PFSK-1 (cell line): ENCODE results near the gene NPY2R.

Experiments
- FOXP2 ChIP-seq: optimal IDR thresholded peaks from 2 replicates; pipeline ENCODE3; 2011; ENCODE audit warnings: borderline replicate concordance, control low read depth, inconsistent platforms; ENCODE audit not compliant: insufficient read depth; ENCODE audit errors: extremely low read length, extremely low read depth
- POLR2AphosphoS5 ChIP-seq: IDR thresholded peaks from 2 replicates; pipeline ENCODE4 v1.6.1; 2012; ENCODE audit warnings: low read depth, mild to moderate bottlenecking, control low read depth, low read length, moderate library complexity
- REST ChIP-seq, 2 experiments: IDR thresholded peaks; 2 replicates each; pipeline versions ENCODE4 v1.6.1 to v1.8.0; 2011 to 2012; ENCODE audit warnings: low read depth in 2 of 2, low read length in 2 of 2, control low read depth in 1 of 2, inconsistent platforms in 1 of 2, mild to moderate bottlenecking in 1 of 2, moderate library complexity in 1 of 2; ENCODE audit not compliant: insufficient read depth in 1 of 2
- SIN3A ChIP-seq: IDR thresholded peaks from 2 replicates; pipeline ENCODE4 v1.6.1; 2012; ENCODE audit warnings: mild to moderate bottlenecking, low read length, moderate library complexity, borderline replicate concordance; ENCODE audit not compliant: insufficient read depth
- TAF1 ChIP-seq: IDR thresholded peaks from 2 replicates; pipeline ENCODE4 v1.6.1; 2012; ENCODE audit warnings: low read length, control low read depth, borderline replicate concordance; ENCODE audit not compliant: insufficient read depth

NPY2R gene

GRCh38 chr4:155197757-155198156 is 10.7 kb upstream of the NPY2R start:
- TF ChIP-seq REST (IDR thresholded peaks at IDR 0.05; ENCODE audit: insufficient read depth in 1 of 2, low read depth in 2 of 2, low read length in 2 of 2) (no peak), TAF1 (no peak)

GRCh38 chr4:155207534-155208257 is 740 bp upstream of the NPY2R start:
- TF ChIP-seq SIN3A: no peak
- no peak for TF ChIP-seq REST (IDR thresholded peaks at IDR 0.05; ENCODE audit: insufficient read depth in 1 of 2, low read depth in 2 of 2, low read length in 2 of 2)
- no peak for TF ChIP-seq FOXP2
- TF ChIP-seq TAF1: no peak
- no peak for TF ChIP-seq POLR2AphosphoS5

GRCh38 chr4:155220025-155220424 is 11.6 kb downstream of the NPY2R start:
- TF ChIP-seq REST (IDR thresholded peaks at IDR 0.05; ENCODE audit: insufficient read depth in 1 of 2, low read depth in 2 of 2, low read length in 2 of 2) (no peak), TAF1 (no peak), POLR2AphosphoS5 (no peak), FOXP2 (no peak), SIN3A (no peak)

- no peak for TF ChIP-seq TAF1
- TF ChIP-seq REST (IDR thresholded peaks at IDR 0.05; ENCODE audit: insufficient read depth in 1 of 2, low read depth in 2 of 2, low read length in 2 of 2): no peak
- no peak for TF ChIP-seq POLR2AphosphoS5
- TF ChIP-seq FOXP2: no peak
- TF ChIP-seq SIN3A: no peak
These were observed 18.7 kb downstream of the NPY2R start for GRCh38 chr4:155227131-155227530.

GRCh38 chr4:155228713-155229112 is 20.3 kb downstream of the NPY2R start:
- TF ChIP-seq POLR2AphosphoS5: no peak
- TF ChIP-seq TAF1: no peak
- no peak for TF ChIP-seq FOXP2
- TF ChIP-seq SIN3A: no peak
- TF ChIP-seq REST (IDR thresholded peaks at IDR 0.05; ENCODE audit: insufficient read depth in 1 of 2, low read depth in 2 of 2, low read length in 2 of 2): no peak
